DOHH2 (cell line): ENCODE results near the gene SF3B6.

ENCODE experiments used
- H3F3A ChIP-seq: fragments of 200-600 bp; sonication (generic), shearing (Covaris generic); 2 replicates; pipeline ENCODE4 v1.6.0; 2016; ENCODE audit warnings: antibody characterized with exemption, mild to moderate bottlenecking; ENCODE audit not compliant: control insufficient read depth, insufficient read depth
- H3K27ac ChIP-seq: fragments of 200-600 bp; sonication (generic); 2 replicates; pipeline ENCODE4 v1.5.1; 2014; ENCODE audit warnings: low read depth, mild to moderate bottlenecking, low read length, moderate library complexity
- H3K27me3 ChIP-seq: fragments of 200-600 bp; sonication (generic); 2 replicates; pipeline ENCODE4 v1.6.1; 2014; ENCODE audit warnings: mild to moderate bottlenecking, low read length, mixed read lengths; ENCODE audit not compliant: control insufficient read depth
- H3K36me3 ChIP-seq: fragments of 200-600 bp; sonication (generic); 2 replicates; pipeline ENCODE4 v1.6.1; 2014; ENCODE audit warnings: mild to moderate bottlenecking, low read length, moderate library complexity, mixed read lengths; ENCODE audit not compliant: control insufficient read depth
- H3K4me1 ChIP-seq: fragments of 200-600 bp; sonication (generic); 2 replicates; pipeline ENCODE4 v1.6.1; 2014; ENCODE audit warnings: mild to moderate bottlenecking, low read length, mixed read lengths; ENCODE audit not compliant: control insufficient read depth
- H3K4me2 ChIP-seq: fragments of 200-600 bp; sonication (generic); 2 replicates; pipeline ENCODE4 v1.6.0; 2014; ENCODE audit warnings: mild to moderate bottlenecking, low read length, moderate library complexity
- H3K4me3 ChIP-seq: fragments of 200-600 bp; sonication (generic); 2 replicates; pipeline ENCODE4 v1.5.1; 2014; ENCODE audit warnings: mild to moderate bottlenecking, low read length, mixed read lengths
- H3K79me2 ChIP-seq: fragments of 200-600 bp; sonication (generic); 2 replicates; pipeline ENCODE4 v1.6.1; 2014; ENCODE audit warnings: mild to moderate bottlenecking, low read length, mixed read lengths; ENCODE audit not compliant: control insufficient read depth
- H3K9me2 ChIP-seq: fragments of 200-600 bp; sonication (generic); replicated peaks from 2 replicates; pipeline ENCODE4 v1.6.1; 2014; ENCODE audit warnings: mild to moderate bottlenecking, low read length, mixed read lengths; ENCODE audit not compliant: control insufficient read depth
- H3K9me3 ChIP-seq: fragments of 200-600 bp; sonication (generic); 2 replicates; pipeline ENCODE4 v1.6.1; 2014; ENCODE audit warnings: antibody characterized with exemption, low read length, mixed read lengths; ENCODE audit not compliant: control insufficient read depth, insufficient read depth
- H4K20me1 ChIP-seq: fragments of 200-600 bp; sonication (generic); 2 replicates; pipeline ENCODE4 v1.6.0; 2014; ENCODE audit warnings: low read depth, mild to moderate bottlenecking, antibody characterized with exemption, low read length, moderate library complexity; ENCODE audit not compliant: control insufficient read depth, insufficient read depth
- EZH2phosphoT487 ChIP-seq: fragments of 200-600 bp; sonication (generic); IDR thresholded peaks from 2 replicates; pipeline ENCODE4 v1.6.1; 2017; ENCODE audit warnings: borderline replicate concordance, mild to moderate bottlenecking, antibody characterized with exemption, low read length, moderate library complexity, mixed read lengths
- TF ChIP-seq, protein P1 (sequence below): fragments of 200-600 bp; sonication (generic); IDR thresholded peaks from one replicate; pipeline ENCODE4 v1.5.1; 2014; ENCODE audit warnings: antibody characterized with exemption, mild to moderate bottlenecking, low read depth, low read length; ENCODE audit not compliant: poor library complexity, severe bottlenecking

SF3B6 gene

DNA sequence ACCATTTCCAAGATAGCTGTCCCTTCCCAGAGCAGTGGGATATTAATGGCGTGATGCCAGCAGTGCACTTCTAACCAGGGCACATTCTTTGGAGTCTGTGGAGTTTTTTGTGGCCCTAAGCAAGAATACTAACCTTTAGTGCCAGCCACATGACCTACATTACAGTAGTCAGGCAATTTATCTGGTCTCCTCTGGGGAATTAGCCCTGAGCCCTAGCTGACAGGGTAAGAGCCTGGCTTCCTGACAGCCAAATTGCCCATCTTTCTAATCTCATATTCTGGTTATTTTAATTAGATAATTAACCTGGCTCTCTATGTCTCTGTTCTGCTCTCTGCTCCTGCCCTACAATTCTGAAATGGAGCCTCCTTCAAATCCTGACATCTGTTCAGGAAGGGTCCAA, 41.8 kb upstream of the SF3B6 start:
- peaks cover 6% of the 10 kb centered on the region; the same call in 1 of the 2 replicates for H3K79me2 ChIP-seq
- no peak overlapping the region for H3K4me3 ChIP-seq
- no peak overlapping the region for H3K27ac ChIP-seq
- H3K9me3 ChIP-seq = no peaks in the 10 kb centered on the region
- peaks cover 8% of the 10 kb centered on the region for H3K4me1 ChIP-seq
- H3K27me3 ChIP-seq = no peaks in the 10 kb centered on the region
- no peaks in the 10 kb centered on the region; the same call in 1 of the 2 replicates for H3K36me3 ChIP-seq
- TF ChIP-seq, protein P1, sequence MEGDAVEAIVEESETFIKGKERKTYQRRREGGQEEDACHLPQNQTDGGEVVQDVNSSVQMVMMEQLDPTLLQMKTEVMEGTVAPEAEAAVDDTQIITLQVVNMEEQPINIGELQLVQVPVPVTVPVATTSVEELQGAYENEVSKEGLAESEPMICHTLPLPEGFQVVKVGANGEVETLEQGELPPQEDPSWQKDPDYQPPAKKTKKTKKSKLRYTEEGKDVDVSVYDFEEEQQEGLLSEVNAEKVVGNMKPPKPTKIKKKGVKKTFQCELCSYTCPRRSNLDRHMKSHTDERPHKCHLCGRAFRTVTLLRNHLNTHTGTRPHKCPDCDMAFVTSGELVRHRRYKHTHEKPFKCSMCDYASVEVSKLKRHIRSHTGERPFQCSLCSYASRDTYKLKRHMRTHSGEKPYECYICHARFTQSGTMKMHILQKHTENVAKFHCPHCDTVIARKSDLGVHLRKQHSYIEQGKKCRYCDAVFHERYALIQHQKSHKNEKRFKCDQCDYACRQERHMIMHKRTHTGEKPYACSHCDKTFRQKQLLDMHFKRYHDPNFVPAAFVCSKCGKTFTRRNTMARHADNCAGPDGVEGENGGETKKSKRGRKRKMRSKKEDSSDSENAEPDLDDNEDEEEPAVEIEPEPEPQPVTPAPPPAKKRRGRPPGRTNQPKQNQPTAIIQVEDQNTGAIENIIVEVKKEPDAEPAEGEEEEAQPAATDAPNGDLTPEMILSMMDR = no peak
- no peak for TF ChIP-seq EZH2phosphoT487
- no peak overlapping the region for H3K4me2 ChIP-seq
- no peaks in the 10 kb centered on the region for H4K20me1 ChIP-seq
- H3K9me2 ChIP-seq = no peaks in the 10 kb centered on the region
- H3F3A ChIP-seq = peaks cover 12% of the 10 kb centered on the region; the same call in 1 of the 2 replicates

DNA sequence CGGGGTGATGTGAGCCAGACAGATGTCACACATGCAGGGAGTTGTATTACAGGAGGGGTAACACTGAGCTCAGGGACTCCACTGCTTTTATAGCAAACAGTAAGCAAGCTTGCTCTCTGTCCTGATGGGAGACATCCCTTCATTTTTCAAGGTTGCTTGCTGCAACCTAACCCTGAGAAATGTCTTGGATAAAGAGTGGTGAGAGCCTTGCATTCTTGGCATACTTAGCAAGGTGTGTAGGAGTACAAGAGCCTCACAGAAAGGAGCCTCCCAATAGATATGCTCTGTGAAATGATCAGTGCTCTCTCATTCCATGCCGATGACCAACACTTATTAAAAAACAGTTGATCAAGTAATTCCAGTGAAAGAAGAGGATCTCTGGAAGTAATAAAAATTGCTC, 38.9 kb upstream of the SF3B6 start:
- Histone ChIP-seq H3K9me3 (no peaks in the 10 kb centered on the region), H3K36me3 (no peaks in the 10 kb centered on the region; the same call in 1 of the 2 replicates), H3K27ac (no peak overlapping the region), H3K4me2 (no peak overlapping the region), H3K9me2 (no peaks in the 10 kb centered on the region), H3K79me2 (no peaks in the 10 kb centered on the region), H3K4me1 (no peaks in the 10 kb centered on the region), H4K20me1 (no peaks in the 10 kb centered on the region), H3K4me3 (no peak overlapping the region), H3K27me3 (no peaks in the 10 kb centered on the region), H3F3A (no peaks in the 10 kb centered on the region)
- no peak for TF ChIP-seq EZH2phosphoT487
- TF ChIP-seq, protein P1 = no peak

DNA sequence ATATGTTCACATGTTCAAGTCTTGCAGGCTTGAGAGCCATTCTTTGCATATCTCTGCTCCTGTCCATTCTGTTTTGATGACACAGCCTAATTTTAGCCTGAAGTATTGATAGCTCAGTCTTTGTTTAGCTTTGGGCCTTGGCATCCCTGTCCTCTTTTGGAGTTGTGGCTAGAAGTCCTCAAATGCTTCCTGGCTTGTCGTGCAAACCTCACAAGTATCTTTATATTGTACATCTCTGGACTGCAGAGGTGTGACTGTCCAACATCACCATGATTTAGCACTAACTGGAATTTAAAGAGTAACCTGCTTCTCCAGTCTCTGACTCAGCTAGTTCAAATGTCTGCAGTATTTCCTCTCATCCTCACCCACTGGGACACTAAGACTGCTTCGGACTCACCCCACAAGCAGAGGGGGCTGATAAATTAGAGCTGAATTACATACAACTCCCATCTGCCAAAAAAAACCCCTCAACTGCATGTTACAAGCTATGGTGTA, 35.3 kb upstream of the SF3B6 start:
- no peaks in the 10 kb centered on the region for H3F3A ChIP-seq
- no peak overlapping the region for H3K27ac ChIP-seq
- no peaks in the 10 kb centered on the region for H3K79me2 ChIP-seq
- H3K27me3 ChIP-seq = no peaks in the 10 kb centered on the region
- no peaks in the 10 kb centered on the region for H4K20me1 ChIP-seq
- H3K4me1 ChIP-seq = no peaks in the 10 kb centered on the region
- H3K9me2 ChIP-seq = no peaks in the 10 kb centered on the region
- no peaks in the 10 kb centered on the region; the same call in 1 of the 2 replicates for H3K36me3 ChIP-seq
- H3K9me3 ChIP-seq = 0 out of 2 replicates have a peak, but pooled peaks cover 4% of the 10 kb centered on the region
- TF ChIP-seq EZH2phosphoT487 = no peak
- TF ChIP-seq, protein P1 = no peak
- no peak overlapping the region for H3K4me3 ChIP-seq
- no peak overlapping the region for H3K4me2 ChIP-seq
